Muscle of leg (tissue), 11 donors: ENCODE results near the gene IL10RB. TPM values are rescaled to one million over a fixed set of nuclear protein-coding genes. Genes with fewer than 3 reads are reported as not detected.

Source experiments
- DNase-seq: peaks from one replicate; pipeline ENCODE4 v3.0.0; 2013
- H3K27ac ChIP-seq: one replicate; pipeline ENCODE4 v1.5.1; 2013; ENCODE audit warnings: mild to moderate bottlenecking, low read length, control low read depth
- H3K27me3 ChIP-seq: one replicate; pipeline ENCODE4 v1.6.1; 2013; ENCODE audit warnings: low read length; ENCODE audit not compliant: control insufficient read depth, insufficient read depth
- H3K36me3 ChIP-seq: one replicate; pipeline ENCODE4 v1.6.1; 2013; ENCODE audit warnings: low read length; ENCODE audit not compliant: control insufficient read depth, insufficient read depth
- H3K4me1 ChIP-seq: one replicate; pipeline ENCODE4 v1.6.1; 2013; ENCODE audit warnings: low read length; ENCODE audit not compliant: control insufficient read depth, insufficient read depth
- H3K4me3 ChIP-seq: one replicate; pipeline ENCODE4 v1.5.1; 2013; ENCODE audit warnings: low read length, control low read depth
- H3K9me3 ChIP-seq: replicated peaks from 2 replicates; pipeline ENCODE4 v1.6.1; 2013; ENCODE audit warnings: low read depth, low read length; ENCODE audit not compliant: control insufficient read depth
- WGBS: methylation state at CpG from one replicate; pipeline ENCODE4 v1.1.5; 2013; ENCODE audit warnings: missing lambda C conversion rate; ENCODE audit not compliant: insufficient coverage; 5-methylcytosine and 5-hydroxymethylcytosine counted together
- polyA plus RNA-seq, 8 donors: library from polyadenylated mRNA; unstranded; fragments of 120-200 nt; gene quantifications; one replicate each; pipeline versions ENCODE4 v1.2.1 to v1.2.3, GENCODE V29; 2013; ENCODE audit warnings: inconsistent platforms in 1 of 8, low replicate concordance in 1 of 8; ENCODE audit not compliant: insufficient read length in 8 of 8, insufficient read depth in 1 of 8
- total RNA-seq: library from RNA; stranded (reverse); fragments of 120-200 nt; gene quantifications from one replicate; pipeline ENCODE4 v1.2.4, GENCODE V29; 2013

The IL10RB gene
- total and polyA plus RNA-seq, 9 donors = 13.8 to 25.9 (median 18.9) TPM

DNA sequence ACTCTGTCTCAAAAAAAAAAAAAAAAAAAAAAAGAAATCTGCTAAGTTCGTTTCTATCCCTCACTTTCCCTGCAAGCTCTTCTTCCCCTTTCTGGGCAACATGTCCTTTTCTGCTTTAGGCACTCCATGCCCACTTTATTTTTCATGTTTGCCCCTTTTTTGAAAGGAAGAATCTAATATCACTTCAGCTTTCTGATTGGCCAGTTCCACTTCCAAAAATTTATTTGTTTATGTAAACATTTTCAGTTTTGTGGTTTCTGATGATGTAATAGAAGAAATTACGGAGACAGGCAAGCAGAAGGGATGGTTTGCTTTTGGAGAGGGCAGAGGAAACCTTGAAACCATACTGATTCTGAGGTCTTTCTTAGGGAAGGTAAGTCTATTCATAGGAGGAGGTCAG, 73.8 kb downstream of the IL10RB start:
- DNase-seq = no peak
- H3K27me3 ChIP-seq = no peaks in the 10 kb centered on the region
- no peak overlapping the region for H3K27ac ChIP-seq
- no peak overlapping the region for H3K4me3 ChIP-seq
- no peaks in the 10 kb centered on the region for H3K9me3 ChIP-seq
- peaks cover 21% of the 10 kb centered on the region for H3K36me3 ChIP-seq
- WGBS = no CpG with 5 or more reads among the region's 2 CpGs
- no peaks in the 10 kb centered on the region for H3K4me1 ChIP-seq

DNA sequence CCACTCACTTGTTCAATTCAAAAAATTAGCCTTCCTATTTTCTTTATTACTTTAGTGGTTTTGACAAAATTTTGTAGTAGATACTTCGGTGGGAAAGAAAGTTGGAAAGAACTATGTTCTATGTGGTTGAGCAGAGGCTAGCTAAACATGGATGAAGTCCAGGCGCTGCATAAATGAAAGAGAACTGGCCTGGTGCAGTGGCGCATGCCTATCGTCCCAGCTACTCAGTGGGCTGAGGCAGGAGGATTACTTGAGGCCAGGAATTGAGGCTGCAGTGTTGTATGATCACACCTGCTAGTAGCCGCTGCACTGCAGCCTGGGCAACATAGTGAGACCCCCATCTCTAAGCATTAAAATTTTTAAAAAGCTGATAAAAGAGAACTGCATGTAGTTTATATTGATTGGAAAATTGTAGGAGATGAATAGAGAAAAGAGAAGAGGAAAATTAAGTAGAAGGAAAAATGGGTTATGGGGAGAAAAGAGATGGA, 79.6 kb downstream of the IL10RB start:
- Histone ChIP-seq H3K4me3 (no peak overlapping the region), H3K4me1 (no peaks in the 10 kb centered on the region), H3K9me3 (no peaks in the 10 kb centered on the region), H3K27ac (no peak overlapping the region), H3K27me3 (no peaks in the 10 kb centered on the region), H3K36me3 (peaks cover 42% of the 10 kb centered on the region)
- 89% methylated on average over 3 of the region's 5 CpGs for WGBS
- no peak for DNase-seq

Other genes with a start within 250 kb of the IL10RB start
- gene OLIG2, start 240.4 kb upstream of the IL10RB start, total RNA-seq = 0.04 TPM
- not detected for gene OLIG2, start 240.4 kb upstream of the IL10RB start, polyA plus RNA-seq
- gene OLIG1, start 196.2 kb upstream of the IL10RB start, total RNA-seq = 0.13 TPM
- gene OLIG1, start 196.2 kb upstream of the IL10RB start, polyA plus RNA-seq = under 1 TPM in 7 of 8 donors, not detected in 1; 0.17 to 0.50 (median 0.40) TPM
- gene IFNAR2, start 36.4 kb upstream of the IL10RB start, total RNA-seq = 5.7 TPM
- 10 to 100 TPM in 6 of 8 donors, 1 to 10 TPM in 2; 8.7 to 15.5 (median 10.7) TPM for gene IFNAR2, start 36.4 kb upstream of the IL10RB start, polyA plus RNA-seq
- gene IFNAR1, start 58.6 kb downstream of the IL10RB start, total RNA-seq = 13.5 TPM
- 10 to 100 TPM; 16.7 to 26.8 (median 20.2) TPM for gene IFNAR1, start 58.6 kb downstream of the IL10RB start, polyA plus RNA-seq
- 55.3 TPM for gene IFNGR2, start 137.0 kb downstream of the IL10RB start, total RNA-seq
- gene IFNGR2, start 137.0 kb downstream of the IL10RB start, polyA plus RNA-seq = 10 to 100 TPM; 47.1 to 76.2 (median 57.3) TPM
- gene TMEM50B, start 213.6 kb downstream of the IL10RB start, total RNA-seq = 16.1 TPM
- gene TMEM50B, start 213.6 kb downstream of the IL10RB start, polyA plus RNA-seq = 10 to 100 TPM; 15.3 to 29.5 (median 24.0) TPM
- gene DNAJC28, start 225.3 kb downstream of the IL10RB start, total RNA-seq = 2.8 TPM
- 1 to 10 TPM; 1.7 to 3.3 (median 2.3) TPM for gene DNAJC28, start 225.3 kb downstream of the IL10RB start, polyA plus RNA-seq